Adrenal gland (tissue), 12 donors: Measurements from ENCODE around the gene CAMK2G. TPM values are rescaled to one million over a fixed set of nuclear protein-coding genes. Genes with fewer than 3 reads are reported as not detected.

Experiments
- DNase-seq, 7 donors: peaks; one replicate each; pipeline ENCODE4 v3.0.0-alpha.2; 2019 to 2020
- H3K27ac ChIP-seq, 5 donors: fragments of 200-600 bp; sonication (generic) in 4 of 5; 1 replicate in 3 of 5; 2 replicates in 2 of 5; pipeline versions ENCODE4 v1.5.1 to v1.8.0; 2016 to 2020; ENCODE audit warnings: mild to moderate bottlenecking in 1 of 5
- H3K27me3 ChIP-seq: fragments of 200-600 bp; 2 replicates; pipeline ENCODE4 v1.8.0; 2021
- H3K36me3 ChIP-seq, 2 donors: fragments of 200-600 bp; replicated peaks in 1 of 2; 1 replicate in 1 of 2; 2 replicates in 1 of 2; pipeline versions ENCODE4 v1.5.1 to v1.8.0; 2018 to 2022
- H3K4me1 ChIP-seq, 2 donors: fragments of 200-600 bp; replicated peaks in 1 of 2; 1 replicate in 1 of 2; 2 replicates in 1 of 2; pipeline versions ENCODE4 v1.5.1 to v1.8.0; 2018 to 2021
- H3K4me3 ChIP-seq, 4 donors: fragments of 200-600 bp; sonication (generic) in 3 of 4; one replicate each; pipeline ENCODE4 v1.5.1; 2016 to 2018
- H3K9me3 ChIP-seq, 3 donors: fragments of 200-600 bp; sonication (generic) in 1 of 3; replicated peaks in 1 of 3; 1 replicate in 2 of 3; 2 replicates in 1 of 3; pipeline versions ENCODE4 v1.5.1 to v1.8.0; 2016 to 2021
- CTCF ChIP-seq, 6 experiments: fragments of 450-650 bp in 4 of 6; fragments of 200-600 bp in 2 of 6; sonication (generic) in 1 of 6; IDR thresholded peaks; 1 replicate in 5 of 6; 2 replicates in 1 of 6; pipeline versions ENCODE4 v1.5.1 to v1.8.0; 2016 to 2021; ENCODE audit warnings: antibody characterized with exemption in 6 of 6, mild to moderate bottlenecking in 2 of 6, moderate library complexity in 1 of 6
- POLR2A ChIP-seq, 2 donors: fragments of 450-650 bp; IDR thresholded peaks; one replicate each; pipeline ENCODE4 v1.6.1; 2017; ENCODE audit warnings: antibody characterized with exemption in 2 of 2, mild to moderate bottlenecking in 2 of 2, moderate library complexity in 1 of 2
- WGBS, 4 donors: extraction: QIAGEN DNeasy Blood & Tissue Kit in 2 of 4; methylation state at CpG; one replicate each; pipeline versions ENCODE4 v1.1.5 to v1.1.7; 2013 to 2017; 5-methylcytosine and 5-hydroxymethylcytosine counted together
- intact Hi-C, 2 donors: fragments of 100-400 bp; cut with DNase I; formaldehyde crosslinking; loops; one replicate each; pipeline versions ENCODE4 v1.14.1 to v1.15.0; 2022 to 2023
- polyA plus RNA-seq, 3 donors: library from polyadenylated mRNA; stranded (reverse); fragments of 200-250 nt in 2 of 3; fragments of 350-450 nt in 1 of 3; fragmentation: Illumina TruSeq in 1 of 3; extraction: RNeasy Lipid Tissue Mini Kit (QIAGEN cat#74804) in 1 of 3; gene quantifications; one replicate each; pipeline ENCODE4 v1.2.3, GENCODE V29; 2013 to 2014
- total RNA-seq, 9 donors: library from RNA; depleted of rRNA in 4 of 9; stranded (reverse); fragments of >200 nt in 4 of 9; fragments of 120-200 nt in 1 of 9; fragmentation: NEBNext Ultra II Directional in 1 of 9; extraction: Animal tissue kit (Norgen Biotek cat#: 25700) in 1 of 9; gene quantifications; one replicate each; pipeline versions ENCODE4 v1.1.0 to v1.2.4, GENCODE V29; 2013 to 2023
- donor health status: healthy with polysubstance abuse.
- donor health status: Bipolar disorder and iron deficiency.
- donor health status: DM: yes; HTN: yes; CAD: no.
- donor health status: DM: no; HTN: no; CAD: no.
- donor health status: DM: no; HTN: no; CAD: no.
- donor health status: DM: yes; HTN: yes; CAD: no.

Gene CAMK2G
- total and polyA plus RNA-seq, 12 donors: 12.7 to 27.3 (median 19.7) TPM

- no peaks in the 10 kb centered on the region for H3K9me3 ChIP-seq
- 88 to 100% (median 92%) methylated on average over 2 to 5 of the region's 5 CpGs for WGBS, 4 donors
- no peak for TF ChIP-seq CTCF (IDR thresholded peaks at IDR 0.05)
- no peak for TF ChIP-seq POLR2A (IDR thresholded peaks at IDR 0.05)
- peaks cover 15 to 23% of the 10 kb centered on the region in 2 donors for H3K4me1 ChIP-seq
- DNase-seq: no peak
- peaks cover 0 to 70% of the 10 kb centered on the region in 2 donors for H3K36me3 ChIP-seq
- intact Hi-C loops: no loop called here
- no peak overlapping the region for H3K4me3 ChIP-seq
- H3K27me3 ChIP-seq: no peaks in the 10 kb centered on the region
- H3K27ac ChIP-seq: no peak overlapping the region
These were observed 105.0 kb downstream of the CAMK2G start for GRCh38 chr10:73769396-73769795.

GRCh38 chr10:73768881-73769280 is 105.5 kb downstream of the CAMK2G start:
- Histone ChIP-seq H3K4me1 (peaks cover 11 to 18% of the 10 kb centered on the region in 2 donors), H3K4me3 (no peak overlapping the region), H3K9me3 (no peaks in the 10 kb centered on the region), H3K27me3 (no peaks in the 10 kb centered on the region), H3K36me3 (peaks cover 0 to 76% of the 10 kb centered on the region in 2 donors), H3K27ac (no peak overlapping the region)
- WGBS, 4 donors: 81 to 92% (median 88%) methylated on average over 11 of the region's 11 CpGs
- no peak for TF ChIP-seq POLR2A (IDR thresholded peaks at IDR 0.05)
- intact Hi-C loops: no loop called here
- DNase-seq: no peak

GRCh38 chr10:73765066-73765465 is 109.3 kb downstream of the CAMK2G start:
- TF ChIP-seq POLR2A (IDR thresholded peaks at IDR 0.05) (no peak), CTCF (IDR thresholded peaks at IDR 0.05) (no peak)
- Histone ChIP-seq H3K27ac (no peak overlapping the region), H3K9me3 (no peaks in the 10 kb centered on the region), H3K27me3 (no peaks in the 10 kb centered on the region), H3K36me3 (peaks cover 0 to 100% of the 10 kb centered on the region in 2 donors), H3K4me3 (no peak overlapping the region), H3K4me1 (no peaks in the 10 kb centered on the region)
- intact Hi-C loops: no loop called here
- WGBS, 4 donors: 87 to 90% (median 89%) methylated on average over 6 of the region's 6 CpGs
- DNase-seq: no peak

- Histone ChIP-seq H3K27me3 (no peaks in the 10 kb centered on the region), H3K36me3 (peaks cover 0 to 95% of the 10 kb centered on the region in 2 donors), H3K27ac (peak overlapping the region in 1 of 5 donors; percentile 29), H3K4me1 (peaks cover 0 to 6% of the 10 kb centered on the region in 2 donors), H3K9me3 (no peaks in the 10 kb centered on the region), H3K4me3 (no peak overlapping the region)
- WGBS, 4 donors: 71 to 83% (median 79%) methylated on average over 2 of the region's 2 CpGs
- TF ChIP-seq CTCF (IDR thresholded peaks at IDR 0.05) (no peak), POLR2A (IDR thresholded peaks at IDR 0.05) (no peak)
- intact Hi-C loops: no loop called here
- DNase-seq: no peak
These were observed 111.0 kb downstream of the CAMK2G start for GRCh38 chr10:73763343-73763742.

GRCh38 chr10:73762915-73763314 is 111.4 kb downstream of the CAMK2G start:
- H3K9me3 ChIP-seq: no peaks in the 10 kb centered on the region

More at GRCh38 chr10:73762915-73763314, 111.4 kb downstream of the CAMK2G start:
- 39 to 60% (median 45%) methylated on average over 2 of the region's 2 CpGs for WGBS, 4 donors
- TF ChIP-seq POLR2A (IDR thresholded peaks at IDR 0.05) (no peak), CTCF (IDR thresholded peaks at IDR 0.05) (no peak)
- intact Hi-C loops: no loop called here
- Histone ChIP-seq H3K4me1 (peaks cover 0 to 6% of the 10 kb centered on the region in 2 donors), H3K36me3 (peaks cover 0 to 91% of the 10 kb centered on the region in 2 donors), H3K4me3 (no peak overlapping the region), H3K27me3 (no peaks in the 10 kb centered on the region), H3K27ac (peak overlapping the region in 1 of 5 donors; percentile 29)
- DNase-seq: no peak
